SJCRH30 (cell line): ENCODE measurements around the gene AMACR. TPM values are rescaled to one million over a fixed set of nuclear protein-coding genes. Genes with fewer than 3 reads are reported as not detected.
"Not testable (repeated sequence)": the region's sequence is repeated elsewhere in the genome, so short reads cannot be mapped to it uniquely, and the experiment has no call there.

Source experiments
- DNase-seq, 2 experiments: peaks; one replicate each; pipeline ENCODE4 v3.0.0-alpha.2; 2015 to 2020
- H3K27ac ChIP-seq: fragments of 250-450 bp; sonication (Bioruptor Pico); 2 replicates; pipeline ENCODE4 v1.5.1; 2020; ENCODE audit warnings: mild to moderate bottlenecking, moderate library complexity
- H3K27me3 ChIP-seq: fragments of 250-450 bp; sonication (Bioruptor Pico); 2 replicates; pipeline ENCODE4 v1.5.1; 2020; ENCODE audit warnings: mild to moderate bottlenecking, moderate library complexity
- H3K36me3 ChIP-seq: fragments of 250-450 bp; sonication (Bioruptor Pico); 2 replicates; pipeline ENCODE4 v1.5.1; 2020; ENCODE audit warnings: mild to moderate bottlenecking, moderate library complexity
- H3K4me1 ChIP-seq: fragments of 250-450 bp; sonication (Bioruptor Pico); 2 replicates; pipeline ENCODE4 v1.5.1; 2020; ENCODE audit warnings: mild to moderate bottlenecking, moderate library complexity
- H3K4me3 ChIP-seq: fragments of 250-450 bp; sonication (Bioruptor Pico); 2 replicates; pipeline ENCODE4 v1.5.1; 2020; ENCODE audit warnings: mild to moderate bottlenecking, moderate library complexity
- H3K9me3 ChIP-seq: fragments of 250-450 bp; sonication (Bioruptor Pico); replicated peaks from 2 replicates; pipeline ENCODE4 v1.5.1; 2020; ENCODE audit warnings: mild to moderate bottlenecking, moderate library complexity
- total RNA-seq: library from RNA; depleted of rRNA; stranded (reverse); fragments of >200 nt; shearing (Covaris generic); gene quantifications from 2 replicates; pipeline ENCODE4 v1.2.3, GENCODE V29; 2014

The AMACR gene
- total RNA-seq, 1 experiment from 2014 or later = 9.5 TPM

DNA sequence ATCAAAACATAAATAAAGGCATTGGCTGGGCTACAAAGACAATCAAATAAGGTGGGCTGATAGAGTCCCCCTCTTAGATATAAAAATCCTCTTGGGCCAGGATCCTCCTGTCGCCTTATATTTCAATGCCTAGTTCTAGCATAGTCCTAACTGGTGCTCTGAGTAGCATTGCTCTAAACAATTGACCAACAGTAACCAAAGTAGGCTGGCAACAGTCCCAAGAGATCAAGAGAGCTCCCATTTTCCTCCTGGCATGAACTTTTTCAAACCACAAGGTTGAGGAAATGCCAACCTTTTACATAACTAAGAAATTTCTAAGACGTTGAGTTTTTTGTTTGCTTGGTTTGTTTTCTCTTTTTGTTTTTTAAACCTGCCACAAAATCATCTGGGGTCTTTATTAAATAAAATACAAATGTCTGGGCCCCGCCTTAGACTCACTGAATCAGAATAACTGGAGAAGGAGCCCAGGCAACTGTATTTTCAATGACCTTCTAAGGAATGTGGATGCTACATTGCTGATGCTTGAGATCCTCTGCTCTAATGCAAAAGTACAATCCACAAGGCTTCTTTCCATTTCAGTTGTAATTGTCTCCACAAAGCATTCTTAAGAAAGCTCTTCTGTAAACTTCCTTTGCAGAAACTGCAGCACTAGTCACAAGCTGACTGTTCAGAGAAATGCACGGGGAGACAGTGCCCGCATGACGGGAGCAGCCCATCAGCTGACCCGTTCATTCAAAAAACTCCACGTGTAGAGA, 26.3 kb downstream of the AMACR start:
- Histone ChIP-seq H3K27me3 (0 out of 2 replicates have a peak, but pooled peaks cover 5% of the 10 kb centered on the region), H3K4me3 (no peak overlapping the region), H3K36me3 (no peaks in the 10 kb centered on the region), H3K9me3 (no peaks in the 10 kb centered on the region), H3K4me1 (no peaks in the 10 kb centered on the region), H3K27ac (no peak overlapping the region)
- no peak for DNase-seq

DNA sequence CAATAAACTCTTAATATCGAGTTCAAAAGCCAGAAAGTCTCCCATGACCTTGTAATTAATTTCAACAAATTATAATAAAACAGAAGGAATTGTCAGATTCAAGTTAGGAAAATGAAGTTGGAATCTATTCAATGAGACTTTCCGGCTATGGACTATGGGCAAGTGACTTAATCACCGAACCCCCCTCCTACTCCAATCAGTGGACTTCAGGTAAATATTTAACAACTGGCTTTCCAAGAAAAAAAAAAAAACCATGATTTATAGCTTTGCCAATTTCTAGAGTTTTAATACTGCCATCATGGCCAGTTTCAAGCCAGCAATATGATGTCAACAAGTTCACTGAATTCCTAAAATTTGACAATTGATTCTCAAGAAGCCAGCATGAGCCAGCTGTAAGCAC, 27.8 kb downstream of the AMACR start:
- Histone ChIP-seq H3K36me3 (no peaks in the 10 kb centered on the region), H3K27me3 (0 out of 2 replicates have a peak, but pooled peaks cover 5% of the 10 kb centered on the region), H3K9me3 (no peaks in the 10 kb centered on the region), H3K4me3 (no peak overlapping the region), H3K4me1 (no peaks in the 10 kb centered on the region), H3K27ac (no peak overlapping the region)
- DNase-seq = no peak

DNA sequence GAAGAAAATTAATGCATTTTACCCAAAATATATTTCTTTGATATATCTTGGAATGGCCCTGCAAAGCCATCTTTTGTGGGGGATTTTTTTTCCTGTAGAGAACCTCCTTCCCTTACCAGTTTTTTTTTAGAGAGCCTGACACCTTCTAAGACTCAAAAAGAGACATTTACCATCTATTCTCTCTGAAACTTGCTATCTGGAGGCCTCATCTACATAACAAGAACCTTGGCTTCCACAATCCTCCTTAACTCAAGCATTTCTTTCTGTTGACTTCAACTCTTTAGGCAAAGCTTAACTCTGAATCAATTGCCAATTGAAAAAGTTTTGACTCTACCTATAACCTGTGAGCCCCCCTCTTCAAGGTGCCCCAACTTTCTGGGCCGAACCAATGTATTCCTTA, 29.5 kb downstream of the AMACR start:
- H3K27ac ChIP-seq = no peak overlapping the region

DNA sequence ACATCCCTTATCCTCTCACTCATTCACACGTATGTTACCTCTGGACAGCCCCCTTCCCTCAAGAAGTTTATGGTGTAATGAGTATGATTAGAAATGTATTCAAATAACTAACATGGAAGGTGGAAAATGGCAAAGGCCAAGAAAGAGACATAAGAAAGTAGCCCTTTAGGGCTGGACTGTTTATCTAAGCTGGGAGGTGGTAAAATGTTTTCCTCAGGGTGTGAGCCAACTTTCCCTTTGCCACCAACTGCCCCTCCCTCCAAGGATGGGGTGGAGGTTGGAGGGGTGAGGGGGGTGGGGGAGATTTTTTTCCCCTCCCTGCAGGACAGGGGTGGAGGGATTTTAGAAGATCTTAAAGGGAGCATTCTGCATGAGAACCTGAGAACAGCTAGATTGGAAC, 31.5 kb downstream of the AMACR start:
- no peaks in the 10 kb centered on the region for H3K36me3 ChIP-seq
- no peak for DNase-seq
- H3K4me3 ChIP-seq = no peak overlapping the region
- 0 out of 2 replicates have a peak, but pooled peaks cover 5% of the 10 kb centered on the region for H3K27me3 ChIP-seq
- H3K27ac ChIP-seq = no peak overlapping the region
- H3K4me1 ChIP-seq = no peaks in the 10 kb centered on the region
- no peaks in the 10 kb centered on the region; the same call in 1 of the 2 replicates for H3K9me3 ChIP-seq

More for the DNA sequence above, 29.5 kb downstream of the AMACR start:
- H3K4me1 ChIP-seq = no peaks in the 10 kb centered on the region
- no peaks in the 10 kb centered on the region for H3K36me3 ChIP-seq
- DNase-seq = no peak
- no peak overlapping the region for H3K4me3 ChIP-seq
- H3K9me3 ChIP-seq = no peaks in the 10 kb centered on the region; the same call in 1 of the 2 replicates
- 0 out of 2 replicates have a peak, but pooled peaks cover 5% of the 10 kb centered on the region for H3K27me3 ChIP-seq

DNA sequence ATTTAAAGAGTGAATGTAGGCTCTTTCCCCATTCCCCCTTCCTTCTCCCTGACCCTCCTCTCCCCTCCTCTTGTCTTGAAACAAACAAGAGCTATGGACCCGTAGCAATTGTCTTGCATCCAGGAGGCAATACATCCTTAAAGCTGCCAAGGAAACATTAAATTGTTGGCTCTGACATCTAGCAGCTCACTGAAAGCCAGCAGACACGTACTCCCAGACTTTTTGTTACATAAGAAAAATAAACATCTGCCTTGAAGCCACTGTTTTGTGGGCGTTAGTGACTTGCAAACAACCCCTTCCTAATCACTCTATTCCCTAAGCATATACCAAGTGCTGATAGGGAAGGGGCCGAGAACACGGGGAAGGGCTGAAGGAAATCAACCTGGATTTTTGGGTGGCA, 32.0 kb downstream of the AMACR start:
- no peaks in the 10 kb centered on the region; the same call in 1 of the 2 replicates for H3K9me3 ChIP-seq
- no peak overlapping the region for H3K27ac ChIP-seq
- H3K4me3 ChIP-seq = no peak overlapping the region
- DNase-seq = no peak
- H3K4me1 ChIP-seq = no peaks in the 10 kb centered on the region
- 0 out of 2 replicates have a peak, but pooled peaks cover 5% of the 10 kb centered on the region for H3K27me3 ChIP-seq
- H3K36me3 ChIP-seq = no peaks in the 10 kb centered on the region

DNA sequence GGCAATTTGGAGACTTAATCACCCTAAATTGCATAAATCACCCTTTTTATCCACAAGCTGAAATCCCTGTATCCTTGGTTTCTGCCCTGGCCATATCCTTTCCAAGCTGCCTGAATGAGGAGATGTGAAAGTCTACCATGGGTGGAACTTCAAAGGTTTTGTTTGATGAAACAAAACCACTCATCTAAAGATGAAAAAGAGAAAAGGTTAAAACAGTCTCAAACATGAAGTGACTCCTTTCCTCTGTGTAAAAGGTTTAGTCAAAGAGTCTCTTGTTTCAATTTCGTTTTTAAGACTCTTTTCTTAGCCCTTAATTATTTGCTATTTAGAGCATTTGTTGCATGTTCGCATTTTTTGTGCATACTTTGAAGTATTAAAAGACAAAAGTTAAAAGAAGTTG, 34.6 kb downstream of the AMACR start:
- Histone ChIP-seq H3K27ac (no peak overlapping the region), H3K4me1 (no peaks in the 10 kb centered on the region), H3K9me3 (no peaks in the 10 kb centered on the region; the same call in 1 of the 2 replicates), H3K4me3 (no peak overlapping the region), H3K27me3 (no peaks in the 10 kb centered on the region), H3K36me3 (no peaks in the 10 kb centered on the region)
- no peak for DNase-seq

DNA sequence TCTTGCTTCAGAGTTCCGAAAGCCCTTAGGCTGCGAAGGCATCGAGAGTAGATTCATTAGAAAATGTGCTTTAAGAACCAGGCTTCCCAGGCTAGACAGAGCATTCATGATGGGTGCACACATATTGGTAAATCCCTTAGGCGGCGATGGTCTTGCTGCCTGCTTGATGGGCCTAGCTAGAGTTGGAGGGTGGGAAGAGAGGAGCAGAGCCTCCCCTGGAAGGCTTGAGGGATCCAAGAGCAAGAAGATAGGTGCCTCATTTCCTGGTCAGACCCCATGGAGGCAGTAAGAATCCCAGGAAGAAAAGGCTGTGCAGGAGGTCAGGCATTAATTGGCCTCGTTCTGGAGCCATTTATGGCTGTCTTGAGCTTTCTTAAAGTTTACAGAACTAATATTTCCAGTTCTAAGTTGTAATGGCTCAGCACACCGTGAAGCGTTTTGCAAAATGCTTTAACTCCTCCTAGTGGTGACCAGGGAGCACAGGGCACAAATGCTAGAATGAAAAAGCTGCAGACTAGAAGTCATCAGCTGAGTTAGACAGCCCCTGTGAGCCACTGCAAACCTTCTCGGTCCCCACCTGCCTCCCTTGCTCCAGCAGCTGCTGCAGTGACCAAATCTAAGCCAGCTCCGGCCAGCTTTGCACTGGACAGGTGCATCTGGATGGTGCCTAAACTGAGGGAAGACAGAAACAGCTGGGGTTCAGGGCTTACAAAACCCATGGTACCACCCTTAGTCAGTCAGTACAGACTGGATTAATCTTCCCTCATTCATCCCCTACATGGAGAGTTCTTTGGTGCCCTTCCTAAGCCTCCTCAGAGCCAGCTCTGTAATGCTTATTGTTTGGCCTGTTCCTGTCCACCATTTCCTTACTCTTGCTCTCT, 38.0 kb downstream of the AMACR start:
- peak; percentile 35 to 73 for DNase-seq
- H3K27me3 ChIP-seq = no peaks in the 10 kb centered on the region
- H3K4me1 ChIP-seq = no peaks in the 10 kb centered on the region
- no peak overlapping the region for H3K4me3 ChIP-seq
- no peaks in the 10 kb centered on the region for H3K36me3 ChIP-seq
- H3K9me3 ChIP-seq = no peaks in the 10 kb centered on the region; the same call in 1 of the 2 replicates
- no peak overlapping the region for H3K27ac ChIP-seq

DNA sequence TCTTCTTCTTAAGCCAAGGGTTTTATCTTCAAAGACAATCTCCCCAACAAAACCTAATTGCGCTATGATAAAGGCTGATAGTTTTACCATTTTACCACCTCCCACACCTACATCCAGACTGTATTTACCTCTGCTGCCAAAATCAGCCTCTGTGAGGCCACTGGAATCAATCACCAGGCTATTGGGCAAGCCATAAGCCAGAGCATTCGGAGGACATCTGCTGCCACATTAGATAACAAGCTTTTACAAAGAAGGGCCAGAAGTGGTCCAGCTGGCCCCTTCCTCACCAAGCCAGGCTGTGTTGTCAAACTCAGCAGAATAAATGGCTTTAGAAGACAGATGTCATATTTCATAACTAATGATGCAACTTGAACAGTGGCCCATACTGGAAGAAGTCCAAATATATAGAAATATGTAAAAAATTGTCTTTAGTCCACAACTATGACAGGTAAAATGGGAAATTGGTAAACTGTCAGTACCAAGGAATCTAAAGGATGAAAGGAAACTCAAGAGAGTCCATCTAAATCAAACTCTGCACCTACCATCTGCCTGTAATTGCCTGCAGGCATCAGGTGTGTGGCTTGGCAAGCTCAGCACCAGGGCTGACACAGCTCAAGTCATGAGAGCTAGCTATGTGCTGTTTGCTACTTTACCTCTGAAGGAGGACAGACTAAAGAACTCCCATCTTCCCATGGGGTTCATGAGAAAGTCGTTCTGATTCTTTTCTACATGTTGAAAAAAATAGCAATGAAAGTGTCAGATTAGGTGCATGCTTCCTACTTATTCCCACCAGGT, 39.4 kb downstream of the AMACR start:
- no peaks in the 10 kb centered on the region for H3K36me3 ChIP-seq
- no peaks in the 10 kb centered on the region for H3K4me1 ChIP-seq
- no peak overlapping the region for H3K27ac ChIP-seq
- no peak for DNase-seq
- no peaks in the 10 kb centered on the region; the same call in 1 of the 2 replicates for H3K9me3 ChIP-seq
- no peaks in the 10 kb centered on the region for H3K27me3 ChIP-seq
- no peak overlapping the region for H3K4me3 ChIP-seq

DNA sequence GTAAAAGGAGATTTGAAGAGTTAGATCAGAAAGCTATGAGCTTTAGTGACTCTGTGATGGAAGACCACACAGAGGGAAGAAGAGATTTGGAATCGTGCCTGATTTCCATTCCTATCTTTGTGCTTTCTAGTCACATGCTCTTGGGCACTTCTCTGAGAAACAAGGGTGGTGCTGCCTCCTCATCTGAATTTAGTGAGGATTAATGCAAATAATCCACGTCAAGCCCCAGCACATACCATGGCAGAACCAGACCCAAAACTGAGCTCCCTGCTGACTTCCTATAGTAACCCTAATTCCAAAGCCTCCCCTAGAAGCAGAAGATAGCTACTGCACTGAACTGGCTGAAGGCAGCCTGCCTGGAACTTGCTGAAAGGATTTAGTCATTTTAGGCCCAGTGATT, 41.0 kb downstream of the AMACR start:
- Histone ChIP-seq H3K4me1 (no peaks in the 10 kb centered on the region), H3K4me3 (no peak overlapping the region), H3K9me3 (no peaks in the 10 kb centered on the region; the same call in 1 of the 2 replicates), H3K36me3 (no peaks in the 10 kb centered on the region), H3K27me3 (no peaks in the 10 kb centered on the region), H3K27ac (no peak overlapping the region)
- no peak for DNase-seq

DNA sequence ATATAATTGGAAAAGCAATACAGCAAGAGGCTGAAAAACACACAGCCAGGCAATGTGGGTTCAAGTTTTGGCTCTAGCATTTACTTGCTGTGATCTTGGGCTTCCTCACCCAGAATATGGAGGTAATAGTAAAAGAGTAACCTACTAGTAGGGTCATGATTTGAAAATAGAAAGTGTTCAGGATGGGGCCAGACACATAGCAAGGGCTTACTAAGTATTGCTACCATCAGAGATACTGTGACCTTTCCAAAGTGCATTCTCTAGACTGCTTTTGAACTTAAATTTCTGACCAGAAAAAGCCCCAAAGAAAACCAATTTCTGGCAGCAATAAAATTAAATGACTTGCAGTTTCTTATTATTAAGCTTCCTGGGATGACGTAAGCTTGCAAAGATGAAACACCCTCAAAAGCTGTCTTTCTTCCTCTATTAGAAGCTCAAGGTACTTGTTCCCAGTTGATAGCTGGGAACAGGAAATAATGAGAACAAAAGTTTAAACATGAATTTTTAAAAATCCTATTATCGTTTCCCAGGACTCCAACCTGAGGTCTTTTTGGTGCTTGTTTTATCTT, 43.6 kb downstream of the AMACR start:
- no peak overlapping the region for H3K27ac ChIP-seq
- H3K36me3 ChIP-seq = no peaks in the 10 kb centered on the region
- H3K9me3 ChIP-seq = no peaks in the 10 kb centered on the region
- no peaks in the 10 kb centered on the region for H3K27me3 ChIP-seq
- H3K4me1 ChIP-seq = no peaks in the 10 kb centered on the region
- no peak overlapping the region for H3K4me3 ChIP-seq
- DNase-seq = no peak

DNA sequence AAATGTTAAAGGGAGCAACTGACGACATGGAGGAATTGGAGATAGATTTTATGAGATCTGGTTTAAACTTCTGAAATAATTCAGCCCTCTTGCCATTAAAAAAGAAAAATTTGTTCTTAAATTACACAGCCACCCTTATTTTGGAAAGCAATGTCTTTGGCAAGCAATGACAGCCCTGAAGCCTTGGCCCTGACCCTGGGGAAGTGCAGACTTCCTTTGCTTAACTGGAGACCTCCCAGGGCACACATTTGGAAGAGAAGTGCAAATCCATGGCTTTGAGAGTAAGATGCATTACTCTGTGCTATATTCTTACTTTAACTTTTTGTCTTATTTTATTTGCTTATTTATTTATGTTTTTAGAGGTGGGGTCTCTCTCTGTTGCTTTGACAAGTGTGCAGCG, 49.7 kb downstream of the AMACR start:
- DNase-seq = no peak
- Histone ChIP-seq H3K4me3 (no peak overlapping the region), H3K9me3 (no peaks in the 10 kb centered on the region), H3K27ac (no peak overlapping the region), H3K4me1 (no peaks in the 10 kb centered on the region), H3K36me3 (no peaks in the 10 kb centered on the region), H3K27me3 (no peaks in the 10 kb centered on the region)

DNA sequence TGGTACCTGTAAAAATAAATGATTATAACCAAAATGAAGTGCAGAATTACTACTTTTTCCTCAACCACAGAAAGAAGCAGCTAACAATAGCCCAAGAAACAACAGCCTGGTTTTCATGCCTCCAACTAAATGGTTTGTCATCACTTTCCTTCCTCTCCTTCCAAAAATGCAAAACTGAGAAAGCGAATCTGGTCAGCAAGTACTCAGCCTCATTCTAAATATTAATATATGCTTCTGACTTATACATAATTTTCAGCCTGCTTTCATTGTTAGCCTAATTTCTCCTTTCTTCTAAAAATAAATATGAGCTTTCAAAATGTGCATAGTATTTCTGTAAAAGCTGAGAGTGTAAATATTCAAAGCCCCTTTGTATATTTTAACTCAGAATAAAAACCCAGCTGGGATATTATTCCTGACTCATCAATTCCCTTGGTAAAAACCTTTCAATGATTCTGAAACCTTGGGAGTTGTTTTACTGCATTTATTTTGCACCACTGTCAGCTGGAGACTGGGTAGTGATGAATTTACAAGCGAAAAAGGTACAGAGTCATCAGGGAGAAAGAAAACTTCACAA, 50.2 kb downstream of the AMACR start:
- H3K9me3 ChIP-seq = no peaks in the 10 kb centered on the region
- no peaks in the 10 kb centered on the region for H3K36me3 ChIP-seq
- DNase-seq = no peak
- no peaks in the 10 kb centered on the region for H3K4me1 ChIP-seq
- no peaks in the 10 kb centered on the region for H3K27me3 ChIP-seq
- H3K4me3 ChIP-seq = no peak overlapping the region
- no peak overlapping the region for H3K27ac ChIP-seq

DNA sequence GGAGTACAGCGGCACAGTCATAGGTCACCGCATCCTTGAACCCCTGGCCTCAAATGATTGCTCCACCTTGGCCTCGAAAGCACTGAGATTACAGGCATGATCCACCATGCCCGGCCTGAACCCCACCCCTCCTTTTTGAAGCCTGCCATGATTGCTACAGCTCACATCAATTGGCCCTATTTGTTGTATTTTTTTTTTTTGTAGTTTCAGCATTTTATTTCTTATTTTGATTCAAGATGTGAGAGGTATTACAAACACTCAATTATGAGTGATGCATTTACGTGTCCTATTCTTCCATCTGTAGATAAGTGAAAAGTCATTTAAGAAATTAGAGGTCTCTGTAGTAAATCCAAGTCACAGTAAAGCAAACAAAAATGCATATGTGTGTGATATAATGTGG, 55.7 kb downstream of the AMACR start:
- H3K36me3 ChIP-seq, DNase-seq, H3K4me1 ChIP-seq, H3K9me3 ChIP-seq, H3K27ac ChIP-seq, H3K27me3 ChIP-seq, H3K4me3 ChIP-seq: not testable (repeated sequence)

DNA sequence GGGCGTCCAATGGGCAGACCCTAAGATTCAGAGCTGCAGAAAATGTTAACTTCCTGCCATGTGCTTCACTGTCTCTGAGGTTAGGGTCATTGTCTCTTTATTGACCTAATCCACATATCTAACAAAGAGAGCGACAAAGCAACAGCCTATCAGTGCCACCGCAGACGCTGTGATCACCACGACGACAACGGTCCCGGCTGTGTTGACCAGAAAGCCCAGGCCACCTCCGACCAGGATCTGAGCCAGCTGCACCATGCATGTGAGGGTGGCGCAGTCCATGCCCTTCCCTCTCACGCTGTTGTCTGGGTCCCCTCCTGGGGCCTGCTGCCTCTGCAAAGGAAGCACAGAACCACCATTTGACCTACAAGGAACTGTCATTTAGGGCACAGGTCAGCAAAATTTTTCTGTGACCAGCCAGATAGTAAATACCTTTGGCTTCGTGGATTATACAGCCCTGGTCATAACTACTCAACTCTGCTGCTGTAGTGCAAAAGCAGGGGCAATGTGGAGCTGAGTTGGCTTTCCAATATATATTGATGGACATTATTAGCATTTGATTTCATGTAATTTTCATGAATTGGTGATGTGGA, 63.2 kb downstream of the AMACR start:
- peaks cover 19% of the 10 kb centered on the region; the same call in 1 of the 2 replicates for H3K27me3 ChIP-seq
- 0 out of 2 replicates have a peak, but pooled peaks cover 2% of the 10 kb centered on the region for H3K9me3 ChIP-seq
- H3K4me1 ChIP-seq = no peaks in the 10 kb centered on the region
- DNase-seq = no peak
- H3K36me3 ChIP-seq = no peaks in the 10 kb centered on the region
- no peak overlapping the region for H3K27ac ChIP-seq
- H3K4me3 ChIP-seq = no peak overlapping the region
